H9 (cell line): Measurements from ENCODE around the gene CLBA1. TPM values are rescaled to one million over a fixed set of nuclear protein-coding genes. Genes with fewer than 3 reads are reported as not detected.
"Not testable (repeated sequence)": the region's sequence is repeated elsewhere in the genome, so short reads cannot be mapped to it uniquely, and the experiment has no call there.

Experiments
- DNase-seq: peaks from one replicate; pipeline ENCODE4 v3.0.0-alpha.2; 2017
- H2AFZ ChIP-seq: one replicate; pipeline ENCODE4 v1.6.1; 2013; ENCODE audit warnings: mild to moderate bottlenecking, low read length, control low read depth, moderate library complexity
- H2AK5ac ChIP-seq: 2 replicates; pipeline ENCODE4 v1.6.1; 2013; ENCODE audit warnings: low read length, control low read depth, mixed read lengths; ENCODE audit not compliant: insufficient read length
- H2BK120ac ChIP-seq: one replicate; pipeline ENCODE4 v1.6.1; 2013; ENCODE audit warnings: low read depth, mild to moderate bottlenecking, low read length, control low read depth, inconsistent platforms; ENCODE audit not compliant: poor library complexity, severe bottlenecking
- H2BK12ac ChIP-seq: 2 replicates; pipeline ENCODE4 v1.6.1; 2013; ENCODE audit warnings: low read length, control low read depth, mixed read lengths, low read depth; ENCODE audit not compliant: insufficient read length
- H2BK15ac ChIP-seq: 2 replicates; pipeline ENCODE4 v1.6.1; 2013; ENCODE audit warnings: low read depth, low read length, control low read depth
- H2BK20ac ChIP-seq: one replicate; pipeline ENCODE4 v1.6.1; 2013; ENCODE audit warnings: low read depth, mild to moderate bottlenecking, low read length, control low read depth, inconsistent platforms; ENCODE audit not compliant: poor library complexity, severe bottlenecking
- H2BK5ac ChIP-seq: 2 replicates; pipeline ENCODE4 v1.6.1; 2013; ENCODE audit warnings: low read length, control low read depth, mixed read lengths; ENCODE audit not compliant: insufficient read length
- H3K14ac ChIP-seq: 2 replicates; pipeline ENCODE4 v1.6.1; 2013; ENCODE audit warnings: low read length, control low read depth; ENCODE audit not compliant: insufficient read depth
- H3K18ac ChIP-seq: 2 replicates; pipeline ENCODE4 v1.6.1; 2013; ENCODE audit warnings: low read depth, mild to moderate bottlenecking, mixed read lengths, low read length, control low read depth; ENCODE audit not compliant: insufficient read length
- H3K23ac ChIP-seq: 2 replicates; pipeline ENCODE4 v1.6.1; 2013; ENCODE audit warnings: low read length, control low read depth, mixed read lengths, low read depth; ENCODE audit not compliant: insufficient read length
- H3K23me2 ChIP-seq: 2 replicates; pipeline ENCODE4 v1.6.1; 2013; ENCODE audit warnings: low read depth, mild to moderate bottlenecking, mixed read lengths, low read length, control low read depth; ENCODE audit not compliant: insufficient read length, poor library complexity, severe bottlenecking
- H3K27ac ChIP-seq: 2 replicates; pipeline ENCODE4 v1.5.1; 2013; ENCODE audit warnings: low read length, control low read depth, mixed read lengths, low read depth; ENCODE audit not compliant: insufficient read length
- H3K27me3 ChIP-seq: 2 replicates; pipeline ENCODE4 v1.6.1; 2013; ENCODE audit warnings: low read length, control low read depth, inconsistent platforms; ENCODE audit not compliant: insufficient read depth
- H3K4ac ChIP-seq: 2 replicates; pipeline ENCODE4 v1.6.1; 2013; ENCODE audit warnings: low read depth, mild to moderate bottlenecking, control low read depth, inconsistent platforms, low read length, moderate library complexity
- H3K4me1 ChIP-seq: 2 replicates; pipeline ENCODE4 v1.6.1; 2013; ENCODE audit warnings: low read length, control low read depth, inconsistent platforms; ENCODE audit not compliant: insufficient read depth
- H3K4me2 ChIP-seq: 2 replicates; pipeline ENCODE4 v1.6.1; 2013; ENCODE audit warnings: low read length, control low read depth, mixed read lengths; ENCODE audit not compliant: insufficient read length, insufficient read depth
- H3K56ac ChIP-seq: 2 replicates; pipeline ENCODE4 v1.6.1; 2013; ENCODE audit warnings: low read depth, mild to moderate bottlenecking, mixed read lengths, low read length, control low read depth; ENCODE audit not compliant: insufficient read length
- H3K79me1 ChIP-seq: 2 replicates; pipeline ENCODE4 v1.6.1; 2013; ENCODE audit warnings: low read depth, mild to moderate bottlenecking, moderate library complexity, low read length, control low read depth, inconsistent platforms; ENCODE audit not compliant: insufficient read depth, poor library complexity, severe bottlenecking
- H3K79me2 ChIP-seq: 2 replicates; pipeline ENCODE4 v1.6.1; 2013; ENCODE audit warnings: low read length, control low read depth, inconsistent platforms; ENCODE audit not compliant: insufficient read depth
- H3K9ac ChIP-seq: 2 replicates; pipeline ENCODE4 v1.6.1; 2013; ENCODE audit warnings: low read length, control low read depth, mixed read lengths; ENCODE audit not compliant: insufficient read length; ENCODE audit errors: extremely low read depth
- H3K9me3 ChIP-seq: one replicate; pipeline ENCODE4 v1.6.1; 2013; ENCODE audit warnings: low read depth, low read length, inconsistent platforms; ENCODE audit not compliant: control insufficient read depth
- H3T11ph ChIP-seq: one replicate; pipeline ENCODE4 v1.6.1; 2013; ENCODE audit warnings: mild to moderate bottlenecking, low read length, control low read depth, inconsistent platforms
- H4K20me1 ChIP-seq: one replicate; pipeline ENCODE4 v1.6.1; 2013; ENCODE audit not compliant: control insufficient read depth, insufficient read length, insufficient read depth
- H4K5ac ChIP-seq: 2 replicates; pipeline ENCODE4 v1.6.1; 2013; ENCODE audit warnings: low read depth, mild to moderate bottlenecking, mixed read lengths, low read length, control low read depth; ENCODE audit not compliant: insufficient read length
- H4K8ac ChIP-seq: replicated peaks from 2 replicates; pipeline ENCODE4 v1.6.1; 2013; ENCODE audit warnings: low read length, control low read depth, mixed read lengths, low read depth; ENCODE audit not compliant: insufficient read length
- H4K91ac ChIP-seq: 2 replicates; pipeline ENCODE4 v1.6.1; 2013; ENCODE audit warnings: low read depth, mild to moderate bottlenecking, moderate library complexity, mixed read lengths, low read length, control low read depth; ENCODE audit not compliant: insufficient read length
- H3K27ac Mint-ChIP-seq, 3 experiments: 2 replicates in 2 of 3; 3 replicates in 1 of 3; pipeline ENCODE4 v1.8.0; 2020 to 2021; ENCODE audit warnings: mixed read lengths in 3 of 3, mild to moderate bottlenecking in 1 of 3, moderate library complexity in 1 of 3
- H3K27me3 Mint-ChIP-seq: 2 replicates; pipeline ENCODE4 v1.8.0; 2021; ENCODE audit warnings: low read depth, mild to moderate bottlenecking, moderate library complexity, mixed read lengths
- H3K36me3 Mint-ChIP-seq, 3 experiments: 2 replicates in 2 of 3; 3 replicates in 1 of 3; pipeline ENCODE4 v1.8.0; 2020 to 2021; ENCODE audit warnings: low read depth in 3 of 3, mixed read lengths in 3 of 3; ENCODE audit not compliant: insufficient read depth in 1 of 3
- H3K4me1 Mint-ChIP-seq, 2 experiments: 2 replicates each; pipeline ENCODE4 v1.8.0; 2020; ENCODE audit warnings: mixed read lengths in 2 of 2
- H3K4me3 Mint-ChIP-seq, 2 experiments: 2 replicates in 1 of 2; 3 replicates in 1 of 2; pipeline ENCODE4 v1.8.0; 2020 to 2021; ENCODE audit warnings: mild to moderate bottlenecking in 2 of 2, mixed read lengths in 2 of 2, moderate library complexity in 1 of 2
- H3K9me3 Mint-ChIP-seq, 2 experiments: 2 replicates in 1 of 2; 3 replicates in 1 of 2; pipeline ENCODE4 v1.8.0; 2020; ENCODE audit warnings: mild to moderate bottlenecking in 2 of 2, mixed read lengths in 2 of 2, moderate library complexity in 1 of 2
- WGBS: extraction: QIAGEN DNeasy Blood & Tissue Kit; methylation state at CpG from one replicate; pipeline ENCODE4 v1.1.7; 2013; ENCODE audit warnings: missing lambda C conversion rate, low lambda C conversion rate, mixed read lengths; ENCODE audit not compliant: insufficient read length; ENCODE audit errors: extremely low coverage; 5-methylcytosine and 5-hydroxymethylcytosine counted together
- total RNA-seq: library from RNA; stranded (reverse); gene quantifications from 2 replicates; pipeline ENCODE4 v1.2.1, GENCODE V29; 2021

The CLBA1 gene
- total RNA-seq, 1 experiment from 2014 or later = 2.4 TPM

GRCh38 chr14:104944016-104944308, 41.6 kb upstream of the CLBA1 start:
- H4K91ac ChIP-seq, H2BK120ac ChIP-seq, H3K27me3 ChIP-seq, H3K9me3 ChIP-seq, H3K9ac ChIP-seq, H3K4me2 ChIP-seq, H3T11ph ChIP-seq, H3K27ac ChIP-seq, H3K79me1 ChIP-seq, H3K23ac ChIP-seq, H4K20me1 ChIP-seq, H3K79me2 ChIP-seq, H4K5ac ChIP-seq, DNase-seq, H3K18ac ChIP-seq, H3K27ac Mint-ChIP-seq, H3K4me1 ChIP-seq, H3K56ac ChIP-seq, H2AK5ac ChIP-seq, H3K4ac ChIP-seq, H2BK5ac ChIP-seq, H2BK12ac ChIP-seq, H3K4me1 Mint-ChIP-seq, H4K8ac ChIP-seq, H3K14ac ChIP-seq, H3K23me2 ChIP-seq, H2AFZ ChIP-seq, H3K36me3 Mint-ChIP-seq, H2BK15ac ChIP-seq, H2BK20ac ChIP-seq, H3K4me3 Mint-ChIP-seq: not testable (repeated sequence)
- WGBS = no CpG with 5 or more reads among the region's 6 CpGs
- H3K9me3 Mint-ChIP-seq = peaks cover 0 to 20% of the 10 kb centered on the region in 2 experiments; a peak in 2 of 5 replicates
- H3K27me3 Mint-ChIP-seq = peaks cover 23% of the 10 kb centered on the region

DNA sequence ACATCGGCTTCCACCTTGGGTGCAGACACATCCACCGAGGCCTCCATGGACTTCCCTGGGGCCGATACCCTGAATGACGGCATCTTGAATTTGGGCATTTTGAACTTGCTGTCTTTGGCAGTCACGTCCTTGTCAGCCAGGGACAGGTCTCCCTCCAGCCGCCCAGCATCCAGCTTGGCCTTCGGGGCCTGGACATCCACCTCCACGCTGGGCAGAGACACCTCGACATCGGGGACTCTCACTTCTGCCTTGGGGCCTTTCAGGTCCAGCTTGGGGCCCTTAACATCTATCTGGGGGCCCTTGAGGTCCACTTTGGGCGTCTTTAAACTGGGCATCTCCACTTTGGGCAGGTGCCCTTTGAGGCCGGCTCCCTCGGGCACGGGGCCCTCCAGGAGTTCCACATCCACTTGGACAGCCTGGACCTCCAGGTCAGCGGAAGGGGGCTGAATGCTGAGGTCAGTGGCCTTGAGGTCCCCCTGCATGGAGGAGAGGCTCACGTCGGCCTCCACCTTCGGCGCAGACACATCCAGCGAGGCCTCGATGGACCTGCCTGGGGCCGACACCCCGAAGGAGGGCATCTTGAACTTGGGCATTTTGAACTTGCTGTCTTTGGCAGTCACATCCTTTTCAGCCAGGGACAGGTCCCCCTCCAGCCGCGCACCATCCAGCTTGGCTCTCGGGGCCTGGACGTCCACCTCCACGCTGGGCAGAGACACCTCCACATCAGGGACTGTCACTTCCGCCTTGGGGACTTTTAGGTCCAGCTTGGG, 41.0 kb upstream of the CLBA1 start:
- H3K36me3 Mint-ChIP-seq, H3K9me3 ChIP-seq, H3K4me2 ChIP-seq, H2BK15ac ChIP-seq, H4K20me1 ChIP-seq, H3K79me2 ChIP-seq, H3K4me1 ChIP-seq, H3K79me1 ChIP-seq, H3K27ac Mint-ChIP-seq, H4K5ac ChIP-seq, H2BK5ac ChIP-seq, H3T11ph ChIP-seq, H3K18ac ChIP-seq, H3K23me2 ChIP-seq, H2BK20ac ChIP-seq, H3K4ac ChIP-seq, H3K56ac ChIP-seq, H2AFZ ChIP-seq, H3K27me3 ChIP-seq, H3K14ac ChIP-seq, H4K8ac ChIP-seq, H2BK12ac ChIP-seq, H3K23ac ChIP-seq, DNase-seq, H2AK5ac ChIP-seq, H4K91ac ChIP-seq, H2BK120ac ChIP-seq, H3K9ac ChIP-seq, H3K4me3 Mint-ChIP-seq, H3K4me1 Mint-ChIP-seq, H3K27ac ChIP-seq: not testable (repeated sequence)
- peaks cover 0 to 24% of the 10 kb centered on the region in 2 experiments; a peak in 2 of 5 replicates for H3K9me3 Mint-ChIP-seq
- no CpG with 5 or more reads among the region's 29 CpGs for WGBS
- peaks cover 16% of the 10 kb centered on the region for H3K27me3 Mint-ChIP-seq
